UCSD-AML1 (cell line): ENCODE results near the gene TMEM92.
"Not testable (repeated sequence)": the region's sequence is repeated elsewhere in the genome, so short reads cannot be mapped to it uniquely, and the experiment has no call there.

Experiments used
- DNase-seq: peaks from one replicate; lab custom pipeline; 2025; ENCODE audit not compliant: unreplicated experiment; lab: John Stamatoyannopoulos, UW

TMEM92 gene

GRCh38 chr17:50297407-50297865, 23.2 kb downstream of the TMEM92 start:
- peak; percentile 54 for DNase-seq

GRCh38 chr17:50298018-50298417, 23.8 kb downstream of the TMEM92 start:
- peak; percentile 39 for DNase-seq

GRCh38 chr17:50299776-50300175, 25.5 kb downstream of the TMEM92 start:
- no peak for DNase-seq

GRCh38 chr17:50300824-50301223, 26.6 kb downstream of the TMEM92 start:
- DNase-seq, result not testable (repeated sequence)

GRCh38 chr17:50301891-50302584, 27.8 kb downstream of the TMEM92 start:
- DNase-seq, result no peak

- no peak for DNase-seq
These were observed 28.8 kb downstream of the TMEM92 start for GRCh38 chr17:50303051-50303450.

GRCh38 chr17:50303596-50303995, 29.3 kb downstream of the TMEM92 start:
- DNase-seq, result no peak

GRCh38 chr17:50304781-50305404, 30.6 kb downstream of the TMEM92 start:
- DNase-seq, result no peak

GRCh38 chr17:50307654-50308053, 33.4 kb downstream of the TMEM92 start:
- no peak for DNase-seq

GRCh38 chr17:50308666-50309065, 34.4 kb downstream of the TMEM92 start:
- DNase-seq, result no peak

- no peak for DNase-seq
These were observed 36.3 kb downstream of the TMEM92 start for GRCh38 chr17:50310455-50311111.

- no peak for DNase-seq
These were observed 36.8 kb downstream of the TMEM92 start for GRCh38 chr17:50311112-50311460.

- DNase-seq, result no peak
These were observed 37.2 kb downstream of the TMEM92 start for GRCh38 chr17:50311483-50311882.

GRCh38 chr17:50312308-50312707, 38.0 kb downstream of the TMEM92 start:
- no peak for DNase-seq

GRCh38 chr17:50314456-50315011, 40.3 kb downstream of the TMEM92 start:
- no peak for DNase-seq

GRCh38 chr17:50316016-50316587, 41.8 kb downstream of the TMEM92 start:
- DNase-seq, result no peak

- DNase-seq, result not testable (repeated sequence)
These were observed 42.4 kb downstream of the TMEM92 start for GRCh38 chr17:50316660-50317059.

GRCh38 chr17:50317121-50317520, 42.9 kb downstream of the TMEM92 start:
- no peak for DNase-seq

- no peak for DNase-seq
These were observed 44.4 kb downstream of the TMEM92 start for GRCh38 chr17:50318501-50319285.

GRCh38 chr17:50319306-50320004, 45.2 kb downstream of the TMEM92 start:
- DNase-seq, result no peak
